ENCODE measurements around the gene CDC14B. TPM values are rescaled to one million over a fixed set of nuclear protein-coding genes. Genes with fewer than 3 reads are reported as not detected.

CDC14B gene
- total RNA-seq, 1 experiment from 2014 or later, result 28.4 TPM

DNA sequence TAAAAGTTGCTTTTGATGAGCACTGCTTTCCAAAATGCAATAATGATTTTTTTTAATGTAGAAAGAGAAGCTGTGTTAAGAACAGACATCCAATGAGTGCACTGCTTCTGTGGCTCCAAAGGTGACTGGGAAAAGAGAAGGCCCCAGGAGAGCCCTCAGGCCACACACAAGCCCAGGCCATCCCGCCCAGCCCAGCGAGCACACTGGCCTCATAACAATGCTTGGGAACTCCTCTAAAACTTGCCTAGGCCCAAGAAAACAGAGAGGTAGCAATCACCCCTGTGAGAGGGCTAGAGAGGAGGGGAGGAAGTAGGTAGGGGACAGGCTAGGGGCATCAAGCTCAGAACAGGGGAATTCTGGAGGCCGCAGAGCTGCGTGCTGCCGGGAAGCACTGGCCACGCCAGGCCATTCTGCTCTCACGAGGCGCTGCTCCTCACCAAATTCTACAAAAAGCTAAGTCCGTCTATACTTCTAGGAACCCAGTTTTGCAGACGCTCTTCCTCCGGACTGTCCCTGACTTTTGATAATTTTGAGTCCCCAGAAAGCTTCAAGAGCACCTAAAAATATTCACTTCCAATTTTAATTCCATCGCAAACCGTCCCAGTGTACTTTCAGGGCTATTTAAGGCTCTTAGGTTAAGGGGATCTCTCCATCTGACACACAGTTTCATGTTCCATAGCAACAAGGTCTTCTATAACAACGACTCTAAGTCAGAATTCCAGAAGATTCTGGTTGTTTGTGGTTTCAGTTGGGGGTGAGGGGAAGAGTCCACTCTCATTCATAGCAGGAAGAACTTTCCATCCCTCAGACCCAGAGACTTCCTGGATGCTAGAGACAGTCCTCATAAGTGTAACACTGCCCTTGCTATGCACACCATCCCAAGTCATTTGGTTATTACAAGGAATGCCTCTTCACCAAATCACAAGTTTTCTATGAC lies 118.7 kb downstream of the CDC14B start:
- H4K20me1 ChIP-seq (ENCODE audit: control insufficient read depth, insufficient read depth, insufficient read length), result no peaks in the 10 kb centered on the region
- no peak overlapping the region for H2BK12ac ChIP-seq (ENCODE audit: insufficient read length, low read depth, low read length)
- H3K79me2 ChIP-seq (ENCODE audit: insufficient read depth, low read length), result no peaks in the 10 kb centered on the region
- H4K8ac ChIP-seq (replicated peaks; ENCODE audit: insufficient read length, low read depth, low read length), result no peak overlapping the region
- no peak overlapping the region for H3K27ac ChIP-seq (ENCODE audit: insufficient read length, low read depth, low read length)
- H3K4ac ChIP-seq (ENCODE audit: low read depth, low read length), result no peak overlapping the region
- no peak overlapping the region for H2AK5ac ChIP-seq (ENCODE audit: insufficient read length, low read length)
- no peaks in the 10 kb centered on the region; the same call in none of the 2 replicates for H3K4me1 ChIP-seq (ENCODE audit: insufficient read depth, low read length)
- no peak overlapping the region for H3K4me2 ChIP-seq (ENCODE audit: insufficient read depth, insufficient read length, low read length)
- H3T11ph ChIP-seq (ENCODE audit: low read length), result no peak overlapping the region
- Mint-ChIP-seq H3K4me3 (no peak overlapping the region), H3K4me1 (peaks cover 34 to 38% of the 10 kb centered on the region in 2 experiments), H3K36me3 (ENCODE audit: insufficient read depth in 1 of 3, low read depth in 3 of 3) (peaks cover 0 to 2% (median 0%) of the 10 kb centered on the region in 3 experiments; a peak in 3 of 7 replicates), H3K9me3 (no peaks in the 10 kb centered on the region), H3K27me3 (ENCODE audit: low read depth) (no peaks in the 10 kb centered on the region), H3K27ac (peak overlapping the region in 1 of 3 experiments; percentile 78; a peak in 3 of 7 replicates)
- no peak overlapping the region for H3K14ac ChIP-seq (ENCODE audit: insufficient read depth, low read length)
- no peak overlapping the region for H3K9ac ChIP-seq (ENCODE audit: extremely low read depth, insufficient read length, low read length)
- WGBS (ENCODE audit: extremely low coverage, insufficient read length, low lambda C conversion rate), result no CpG with 5 or more reads among the region's 14 CpGs
- H3K18ac ChIP-seq (ENCODE audit: insufficient read length, low read depth, low read length), result no peak overlapping the region
- H2AFZ ChIP-seq (ENCODE audit: low read length), result no peak overlapping the region
- H4K5ac ChIP-seq (ENCODE audit: insufficient read length, low read depth, low read length), result no peak overlapping the region
- no peaks in the 10 kb centered on the region for H3K23me2 ChIP-seq (ENCODE audit: insufficient read length, low read depth, low read length, poor library complexity, severe bottlenecking)
- no peak for TF ChIP-seq CTCF (conservative IDR thresholded peaks at IDR 0.05)
- no peaks in the 10 kb centered on the region for H3K79me1 ChIP-seq (ENCODE audit: insufficient read depth, low read depth, low read length, poor library complexity, severe bottlenecking)
- no peak overlapping the region for H2BK15ac ChIP-seq (ENCODE audit: low read depth, low read length)
- H2BK5ac ChIP-seq (ENCODE audit: insufficient read length, low read length), result no peak overlapping the region
- no peak for DNase-seq
- H2BK120ac ChIP-seq (ENCODE audit: low read depth, low read length, poor library complexity, severe bottlenecking), result no peak overlapping the region
- no peak overlapping the region for H2BK20ac ChIP-seq (ENCODE audit: low read depth, low read length, poor library complexity, severe bottlenecking)
- H4K91ac ChIP-seq (ENCODE audit: insufficient read length, low read depth, low read length), result no peak overlapping the region
- no peak overlapping the region for H3K23ac ChIP-seq (ENCODE audit: insufficient read length, low read depth, low read length)
- no peaks in the 10 kb centered on the region for H3K27me3 ChIP-seq (ENCODE audit: insufficient read depth, low read length)
- no peaks in the 10 kb centered on the region for H3K9me3 ChIP-seq (ENCODE audit: control insufficient read depth, low read depth, low read length)
- no peak overlapping the region for H3K56ac ChIP-seq (ENCODE audit: insufficient read length, low read depth, low read length)
